ENCODE data around the gene RWDD2A. TPM values are rescaled to one million over a fixed set of nuclear protein-coding genes. Genes with fewer than 3 reads are reported as not detected.

Gene RWDD2A
- total RNA-seq, 4 donors from 2014 or later: 0.20 to 3.5 (median 1.7) TPM

GRCh38 chr6:83221889-83222479 lies 28.8 kb downstream of the RWDD2A start:
- WGBS, 2 donors (ENCODE audit: low coverage in 1 of 2): 39 to 54% methylated on average over 3 of the region's 3 CpGs
- no peak overlapping the region for H3K27ac ChIP-seq
- in situ Hi-C loops (cut with MboI; ENCODE audit: low pct_ligation_motif_present in 1 of 4, low pct_unique_long_range_greater_than_20kb in 1 of 4, low sequenced_read_pairs in 3 of 4): loop anchor here (5.0 to 25.0 kb wide), 4 partner anchors 193 to 985 kb away; partner anchors contain the start of genes PRSS35 (in 2 of the 4) and IBTK (in 1 of the 4)
- DNase-seq: no peak
- TF ChIP-seq POLR2AphosphoS5 (IDR thresholded peaks at IDR 0.05): no peak
- peak; percentile 23 to 50 (median 42) for TF ChIP-seq CTCF (IDR thresholded peaks at IDR 0.05)
- H3K36me3 ChIP-seq: no peaks in the 10 kb centered on the region
- H3K9me3 ChIP-seq: no peaks in the 10 kb centered on the region
- H3K4me3 ChIP-seq: no peak overlapping the region
- intact Hi-C loops (cut with DNase I; ENCODE audit: low total_unique reads): no loop called here
- H3K4me1 ChIP-seq: no peaks in the 10 kb centered on the region
- H3K27me3 ChIP-seq: no peaks in the 10 kb centered on the region

- no peaks in the 10 kb centered on the region for H3K36me3 ChIP-seq
- no peak for DNase-seq
- H3K4me1 ChIP-seq: no peaks in the 10 kb centered on the region
- H3K27ac ChIP-seq: no peak overlapping the region
- in situ Hi-C loops (cut with MboI; ENCODE audit: low pct_ligation_motif_present in 1 of 4, low pct_unique_long_range_greater_than_20kb in 1 of 4, low sequenced_read_pairs in 3 of 4) (loop anchor here (10.0 kb wide), 2 partner anchors 188 to 288 kb away; partner anchors contain the start of gene PRSS35 (in 2 of the 4)), intact Hi-C loops (cut with DNase I; ENCODE audit: low total_unique reads) (no loop called here)
- no peaks in the 10 kb centered on the region for H3K27me3 ChIP-seq
- H3K4me3 ChIP-seq: no peak overlapping the region
- no peaks in the 10 kb centered on the region for H3K9me3 ChIP-seq
- 49 to 64% methylated on average over 1 of the region's 1 CpG for WGBS, 2 donors (ENCODE audit: low coverage in 1 of 2)
- TF ChIP-seq POLR2AphosphoS5 (IDR thresholded peaks at IDR 0.05) (no peak), EP300 (IDR thresholded peaks at IDR 0.05; ENCODE audit: low read depth) (no peak), CTCF (IDR thresholded peaks at IDR 0.05) (no peak), POLR2A (IDR thresholded peaks at IDR 0.05) (no peak)
Measured at GRCh38 chr6:83226517-83226916, 33.4 kb downstream of the RWDD2A start.

GRCh38 chr6:83231146-83231545 lies 38.0 kb downstream of the RWDD2A start:
- in situ Hi-C loops (cut with MboI; ENCODE audit: low pct_ligation_motif_present in 1 of 4, low pct_unique_long_range_greater_than_20kb in 1 of 4, low sequenced_read_pairs in 3 of 4): no loop called here
- Histone ChIP-seq H3K36me3 (no peaks in the 10 kb centered on the region), H3K27ac (no peak overlapping the region), H3K9me3 (no peaks in the 10 kb centered on the region), H3K4me3 (no peak overlapping the region), H3K27me3 (no peaks in the 10 kb centered on the region), H3K4me1 (no peaks in the 10 kb centered on the region)
- TF ChIP-seq POLR2AphosphoS5 (IDR thresholded peaks at IDR 0.05) (no peak), CTCF (IDR thresholded peaks at IDR 0.05) (no peak), EP300 (IDR thresholded peaks at IDR 0.05; ENCODE audit: low read depth) (no peak), POLR2A (IDR thresholded peaks at IDR 0.05) (no peak)
- 63 to 70% methylated on average over 1 of the region's 1 CpG for WGBS, 2 donors (ENCODE audit: low coverage in 1 of 2)
- no peak for DNase-seq
- intact Hi-C loops (cut with DNase I; ENCODE audit: low total_unique reads): no loop called here

- Histone ChIP-seq H3K4me1 (peaks cover 0 to 4% (median 0%) of the 10 kb centered on the region in 4 donors), H3K27me3 (no peaks in the 10 kb centered on the region), H3K27ac (no peak overlapping the region), H3K36me3 (no peaks in the 10 kb centered on the region), H3K9me3 (no peaks in the 10 kb centered on the region), H3K4me3 (no peak overlapping the region)
- 88 to 91% methylated on average over 3 of the region's 3 CpGs for WGBS, 2 donors (ENCODE audit: low coverage in 1 of 2)
- no peak for TF ChIP-seq EP300 (IDR thresholded peaks at IDR 0.05; ENCODE audit: low read depth)
- DNase-seq: no peak
- intact Hi-C loops (cut with DNase I; ENCODE audit: low total_unique reads) (no loop called here), in situ Hi-C loops (cut with MboI; ENCODE audit: low pct_ligation_motif_present in 1 of 4, low pct_unique_long_range_greater_than_20kb in 1 of 4, low sequenced_read_pairs in 3 of 4) (no loop called here)
Measured at GRCh38 chr6:83247471-83247870, 54.3 kb downstream of the RWDD2A start.

Other genes starting within 250 kb of the RWDD2A start
- gene UBE3D, start 127.5 kb upstream of the RWDD2A start, total RNA-seq: 10 to 100 TPM in 3 of 4 donors, 1 to 10 TPM in 1; 6.1 to 30.3 (median 14.4) TPM
- 10 to 100 TPM; 25.8 to 52.9 (median 40.6) TPM for gene DOP1A, start 125.7 kb upstream of the RWDD2A start, total RNA-seq
- 100 to 1,000 TPM in 1 of 4 donors, 10 to 100 TPM in 2, 1 to 10 TPM in 1; 7.9 to 291 (median 21.1) TPM for gene PGM3, start 92 bp upstream of the RWDD2A start, total RNA-seq
- gene ME1, start 237.7 kb downstream of the RWDD2A start, total RNA-seq: 10 to 100 TPM in 1 of 4 donors, 1 to 10 TPM in 3; 1.9 to 36.6 (median 6.0) TPM